ENCODE data around the gene TRIM72.
"Not testable (repeated sequence)": the region's sequence is repeated elsewhere in the genome, so short reads cannot be mapped to it uniquely, and the experiment has no call there.

TRIM72 gene

GRCh38 chr16:31216422-31217135 lies 2.7 kb downstream of the TRIM72 start, which contains the start of gene PYDC1:
Gene PYDC1, minus strand, starts transcription at chr16:31217135. Its CDS starts 107 bp downstream, at chr16:31217028.
- DNase-seq, result no peak

DNA sequence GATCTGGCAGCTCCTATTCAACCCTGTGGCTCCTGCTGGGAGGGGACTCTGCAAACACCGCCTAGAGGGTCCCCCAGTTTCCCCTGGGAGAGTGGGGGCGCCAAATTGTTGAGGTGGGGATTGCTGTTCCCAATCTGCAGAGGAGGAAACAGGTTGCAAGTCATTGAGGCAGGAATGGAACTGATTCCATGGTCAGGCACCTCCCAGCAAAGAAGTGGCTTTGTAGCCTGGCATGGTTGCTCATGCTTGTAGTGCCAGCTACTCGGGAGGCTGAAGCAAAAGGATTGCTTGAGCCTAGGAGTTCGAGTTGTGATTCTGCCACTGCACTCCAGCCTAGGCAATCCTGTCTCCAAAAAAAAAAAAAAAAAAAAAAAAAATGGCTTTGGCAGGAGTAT lies 3.2 kb downstream of the TRIM72 start:
- no peak for DNase-seq

GRCh38 chr16:31219154-31219741 lies 5.3 kb downstream of the TRIM72 start:
- DNase-seq, result no peak

DNA sequence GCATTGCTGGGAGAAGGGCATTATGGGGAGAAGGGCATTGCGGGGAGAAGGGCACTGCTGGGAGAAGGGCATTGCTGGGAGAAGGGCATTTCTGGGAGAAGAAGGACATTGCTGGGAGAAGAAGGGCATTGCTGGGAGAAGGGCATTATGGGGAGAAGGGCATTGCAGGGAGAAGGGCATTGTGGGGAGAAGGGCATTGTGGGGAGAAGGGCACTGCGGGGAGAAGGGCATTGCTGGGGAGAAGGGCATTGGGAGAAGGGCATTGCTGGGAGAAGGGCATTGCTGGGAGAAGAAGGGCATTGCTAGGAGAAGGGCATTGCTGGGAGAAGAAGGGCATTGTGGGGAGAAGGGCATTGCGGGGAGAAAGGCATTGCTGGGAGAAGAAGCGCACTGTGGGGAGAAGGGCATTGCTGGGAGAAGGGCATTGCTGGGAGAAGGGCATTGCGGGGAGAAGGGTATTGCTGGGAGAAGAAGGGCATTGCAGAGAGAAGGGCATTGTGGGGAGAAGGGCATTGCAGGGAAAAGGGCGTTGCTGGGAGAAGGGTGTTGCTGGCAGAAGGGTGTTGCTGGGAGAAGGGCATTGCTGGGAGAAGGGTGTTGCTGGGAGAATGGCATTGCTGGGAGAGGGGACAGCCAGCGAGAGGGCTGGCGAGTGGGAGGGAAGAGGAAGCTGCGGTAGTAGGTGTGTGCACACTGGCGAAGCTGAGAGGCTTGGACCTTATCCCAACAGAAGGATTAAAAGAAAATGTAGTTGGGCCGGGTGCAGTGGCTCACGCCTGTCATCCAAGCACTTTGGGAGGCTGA lies 7.6 kb downstream of the TRIM72 start:
- no peak for DNase-seq

DNA sequence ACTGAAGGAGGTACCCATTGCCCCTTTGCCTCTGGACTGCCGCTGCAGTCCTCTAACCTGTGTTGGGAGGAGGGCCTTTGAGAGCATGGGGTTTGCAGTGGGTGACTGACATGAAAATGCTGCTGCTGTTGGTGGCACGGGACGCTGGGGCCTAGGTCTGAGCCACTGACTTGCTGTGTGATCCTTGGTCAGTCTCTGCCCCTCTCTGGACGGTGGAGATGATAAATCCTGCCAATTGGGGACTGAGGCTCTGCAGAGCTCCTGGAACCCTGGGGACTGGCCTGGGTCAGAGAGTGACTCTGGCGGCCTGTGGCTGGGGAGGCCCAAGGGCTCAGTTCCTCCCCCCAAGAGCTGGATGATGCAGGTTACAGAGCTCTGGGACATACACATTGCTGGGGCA lies 9.1 kb downstream of the TRIM72 start:
- DNase-seq, result no peak

DNA sequence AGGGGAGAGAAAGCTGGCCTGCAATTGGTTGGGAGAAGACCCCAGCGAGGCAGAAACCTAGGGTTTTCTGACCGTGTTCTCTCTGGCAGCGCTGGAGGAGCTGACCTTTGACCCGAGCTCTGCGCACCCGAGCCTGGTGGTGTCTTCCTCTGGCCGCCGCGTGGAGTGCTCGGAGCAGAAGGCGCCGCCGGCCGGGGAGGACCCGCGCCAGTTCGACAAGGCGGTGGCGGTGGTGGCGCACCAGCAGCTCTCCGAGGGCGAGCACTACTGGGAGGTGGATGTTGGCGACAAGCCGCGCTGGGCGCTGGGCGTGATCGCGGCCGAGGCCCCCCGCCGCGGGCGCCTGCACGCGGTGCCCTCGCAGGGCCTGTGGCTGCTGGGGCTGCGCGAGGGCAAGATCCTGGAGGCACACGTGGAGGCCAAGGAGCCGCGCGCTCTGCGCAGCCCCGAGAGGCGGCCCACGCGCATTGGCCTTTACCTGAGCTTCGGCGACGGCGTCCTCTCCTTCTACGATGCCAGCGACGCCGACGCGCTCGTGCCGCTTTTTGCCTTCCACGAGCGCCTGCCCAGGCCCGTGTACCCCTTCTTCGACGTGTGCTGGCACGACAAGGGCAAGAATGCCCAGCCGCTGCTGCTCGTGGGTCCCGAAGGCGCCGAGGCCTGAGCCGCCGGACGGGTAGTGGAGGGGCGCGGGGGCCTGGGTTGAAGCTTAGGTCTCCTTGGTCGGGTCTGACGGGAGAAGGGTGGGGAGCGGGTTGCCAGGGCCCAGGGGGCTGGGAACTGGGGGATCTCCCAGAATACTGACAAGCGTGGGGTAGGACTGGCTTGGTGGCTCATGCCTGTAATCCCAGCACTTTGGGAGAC lies 10.4 kb downstream of the TRIM72 start:
- no peak for DNase-seq

DNA sequence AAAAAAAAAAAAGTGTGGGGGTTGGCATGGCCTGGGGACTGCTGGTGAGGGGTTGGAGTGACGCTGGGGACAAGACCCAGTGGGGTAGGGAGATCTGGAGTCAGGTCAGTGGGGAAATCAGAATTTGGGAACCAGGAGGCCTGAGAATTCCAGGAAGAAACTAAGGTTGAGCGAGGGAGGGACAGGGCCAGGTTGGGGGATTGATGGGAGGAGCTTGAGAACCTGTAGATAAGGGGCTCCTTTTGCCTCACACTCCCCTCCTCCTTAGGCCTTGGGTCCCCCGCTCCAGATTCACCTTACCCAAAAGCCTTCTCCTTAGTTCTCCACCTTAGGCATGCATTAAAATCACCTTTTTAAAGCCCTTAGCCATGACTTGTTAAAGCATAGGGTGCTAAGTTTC lies 11.3 kb downstream of the TRIM72 start:
- DNase-seq, result no peak

DNA sequence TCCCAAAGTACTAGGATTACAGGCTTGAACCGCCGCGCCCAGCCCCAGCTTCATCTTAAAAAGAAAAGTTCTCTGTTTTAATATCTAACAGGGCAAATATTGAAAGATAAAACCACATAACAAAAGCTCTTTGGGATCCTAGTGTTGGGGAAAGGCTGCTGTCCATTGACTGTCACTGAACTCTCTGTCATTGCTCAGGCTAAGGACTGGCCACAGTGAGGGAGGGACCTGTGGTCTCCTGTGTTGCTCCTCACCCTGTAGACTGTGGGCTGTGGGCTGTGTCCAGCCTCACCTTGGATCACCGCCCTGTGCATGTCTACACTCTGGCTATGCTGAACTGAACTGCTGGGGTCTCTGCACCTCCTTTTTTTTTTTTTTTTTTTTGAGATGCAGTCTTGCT lies 14.3 kb downstream of the TRIM72 start:
- DNase-seq, result no peak

DNA sequence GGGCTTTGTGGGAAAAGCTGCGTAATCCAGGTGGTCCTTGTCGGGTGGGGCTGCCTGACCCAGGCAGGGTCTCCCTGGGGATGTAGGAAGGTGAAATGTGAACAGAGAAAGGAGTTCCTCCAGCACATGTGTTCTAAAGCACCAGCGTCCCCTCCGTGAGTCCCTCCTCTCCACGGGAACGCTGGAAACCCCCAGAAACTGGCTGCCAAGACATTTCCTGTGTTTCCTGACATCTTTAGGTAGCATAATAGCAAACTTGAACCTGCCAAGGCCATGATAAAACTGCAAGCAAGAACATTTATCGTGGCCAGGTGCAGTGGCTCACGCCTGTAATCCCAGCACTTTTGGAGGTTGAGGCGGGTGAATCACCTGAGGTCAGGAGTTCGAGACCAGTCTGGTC lies 15.6 kb downstream of the TRIM72 start:
- DNase-seq, result no peak

DNA sequence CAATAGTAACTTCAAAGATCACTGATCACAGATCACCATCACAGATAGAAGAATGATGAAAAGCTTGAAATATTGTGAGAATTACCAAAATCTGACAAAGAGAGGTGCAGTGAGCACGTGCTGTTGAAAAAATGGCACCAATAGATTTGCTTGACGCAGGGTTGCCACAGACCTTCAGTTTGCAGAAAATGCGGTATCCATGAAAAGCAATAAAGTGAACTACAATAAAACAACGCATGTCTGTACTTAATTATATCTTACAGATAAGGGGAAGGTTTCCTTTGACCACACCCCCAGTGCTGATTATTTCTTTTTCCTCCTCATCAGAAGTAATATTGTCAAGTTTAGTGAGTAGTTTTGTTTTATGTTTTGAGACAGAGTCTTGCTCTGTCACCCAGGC lies 24.1 kb downstream of the TRIM72 start:
- no peak for DNase-seq

DNA sequence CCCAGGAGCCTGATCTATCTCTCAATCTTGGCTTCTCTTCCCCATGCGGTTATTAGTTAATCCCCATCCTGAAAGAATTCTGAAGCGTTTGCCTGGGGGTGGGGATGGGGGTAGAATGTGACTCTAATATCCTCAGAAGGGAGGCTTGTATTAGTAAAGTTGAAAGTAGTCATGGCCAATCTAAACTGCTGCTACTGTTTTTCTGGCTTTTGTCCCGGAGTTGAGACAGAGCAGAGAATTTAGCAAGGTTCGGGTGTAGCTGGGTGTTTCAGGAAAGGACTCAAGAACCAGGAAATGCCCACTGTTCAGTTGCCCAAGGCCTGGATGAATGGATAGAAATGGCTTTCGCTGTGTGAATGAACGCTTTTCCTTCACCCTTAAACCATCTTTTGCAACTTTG lies 28.3 kb downstream of the TRIM72 start:
- DNase-seq, result no peak

DNA sequence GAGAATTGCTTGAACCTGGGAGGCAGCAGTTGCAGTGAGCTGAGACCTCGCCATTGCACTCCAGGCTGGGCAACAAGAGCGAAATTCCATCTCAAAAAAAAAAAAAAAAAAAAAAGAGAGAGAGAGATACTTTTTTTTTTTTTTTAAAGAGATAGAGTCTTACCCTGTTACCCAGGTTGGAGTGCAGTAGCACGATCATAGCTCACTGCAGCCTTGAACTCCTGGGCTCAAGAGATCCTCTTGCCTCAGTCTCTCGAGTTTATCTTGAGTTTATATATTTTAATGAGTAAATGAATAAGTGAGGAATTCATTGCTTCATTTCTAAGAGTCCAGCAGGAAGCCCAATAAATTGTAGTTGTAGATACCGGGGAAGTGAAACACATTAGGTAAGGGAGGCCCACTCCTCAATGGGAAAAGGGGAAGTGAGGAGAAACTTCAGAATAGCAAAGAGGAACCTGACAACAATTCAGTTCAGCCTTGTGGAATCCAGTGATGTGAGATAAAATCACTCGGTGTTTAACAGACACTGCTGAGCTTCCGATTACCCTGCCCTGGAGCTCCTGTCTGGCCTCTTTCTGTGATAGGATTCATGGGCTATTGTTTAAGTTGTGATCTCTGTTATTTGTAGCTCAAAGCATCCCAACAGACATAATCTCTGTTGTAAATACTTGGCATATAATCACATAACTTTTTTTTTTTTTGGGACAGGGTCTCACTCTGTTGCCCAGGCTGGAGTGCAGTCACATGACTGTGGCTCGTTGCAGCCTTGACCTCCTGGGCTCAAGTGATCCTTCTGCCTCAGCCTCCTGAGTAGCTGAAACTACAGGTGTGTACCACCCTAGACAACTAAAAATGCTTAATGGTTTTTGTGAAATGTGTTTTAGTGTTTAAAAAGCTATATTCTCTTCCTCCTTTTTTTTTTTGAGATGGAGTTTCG lies 30.1 kb downstream of the TRIM72 start:
- no peak for DNase-seq

DNA sequence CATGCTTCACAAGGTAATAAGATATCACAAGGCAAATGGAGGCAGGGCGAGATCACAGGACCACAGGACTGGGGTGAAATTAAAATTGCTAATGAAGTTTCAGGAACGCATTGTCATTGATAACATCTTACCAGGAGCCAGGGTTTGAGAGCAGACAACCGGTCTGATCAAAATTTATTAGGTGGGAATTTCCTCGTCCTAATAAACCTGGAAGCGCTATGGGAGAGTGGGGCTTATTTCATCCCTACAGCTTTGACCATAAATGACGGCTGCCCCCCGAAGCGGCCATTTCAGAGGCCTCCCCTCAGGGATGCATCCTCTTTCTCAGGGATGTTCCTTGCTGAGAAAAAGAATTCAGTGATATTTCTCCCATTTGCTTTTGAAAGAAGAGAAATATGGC lies 31.7 kb downstream of the TRIM72 start:
- DNase-seq, result not testable (repeated sequence)

- no peak for DNase-seq
These were observed 32.4 kb downstream of the TRIM72 start for GRCh38 chr16:31246296-31246695.

DNA sequence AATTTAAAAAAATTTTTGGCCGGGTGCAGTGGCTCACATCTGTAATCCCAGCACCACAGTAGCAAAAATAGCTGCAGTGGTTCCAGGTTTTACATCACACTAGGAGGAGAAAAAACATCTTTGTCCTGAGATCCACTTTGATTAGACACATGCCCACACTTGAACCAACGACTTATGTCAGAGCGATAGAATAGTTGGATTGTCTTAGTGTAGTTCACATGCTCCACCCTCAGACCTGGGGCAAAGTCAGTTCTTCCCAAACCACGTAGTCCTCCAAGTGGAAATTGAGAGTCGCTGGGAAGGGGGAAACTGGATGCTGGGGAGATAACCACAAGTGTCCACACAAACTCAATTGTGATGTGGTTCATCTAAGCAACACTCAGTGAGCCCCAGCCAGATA lies 34.4 kb downstream of the TRIM72 start:
- DNase-seq, result no peak

GRCh38 chr16:31250782-31251384 lies 37.0 kb downstream of the TRIM72 start:
- DNase-seq, result no peak

DNA sequence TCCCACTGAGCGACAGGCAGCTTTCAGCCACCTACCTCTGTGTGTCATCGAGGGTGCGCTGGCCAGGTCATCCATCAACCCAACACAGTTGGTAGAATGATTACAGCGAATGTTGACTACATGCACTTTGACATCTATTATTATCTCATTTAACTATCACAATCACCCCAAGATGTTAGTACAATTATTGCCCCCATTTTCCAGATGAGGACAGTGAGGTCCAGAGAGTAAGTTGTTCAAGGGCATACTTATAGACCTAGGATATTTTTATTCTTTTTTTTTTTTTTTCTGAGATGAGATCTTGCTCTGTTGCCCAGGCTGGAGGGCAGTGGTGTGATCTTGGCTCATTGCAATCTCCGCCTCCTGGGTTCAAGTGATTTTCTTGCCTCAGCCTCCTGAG lies 37.5 kb downstream of the TRIM72 start:
- DNase-seq, result no peak

DNA sequence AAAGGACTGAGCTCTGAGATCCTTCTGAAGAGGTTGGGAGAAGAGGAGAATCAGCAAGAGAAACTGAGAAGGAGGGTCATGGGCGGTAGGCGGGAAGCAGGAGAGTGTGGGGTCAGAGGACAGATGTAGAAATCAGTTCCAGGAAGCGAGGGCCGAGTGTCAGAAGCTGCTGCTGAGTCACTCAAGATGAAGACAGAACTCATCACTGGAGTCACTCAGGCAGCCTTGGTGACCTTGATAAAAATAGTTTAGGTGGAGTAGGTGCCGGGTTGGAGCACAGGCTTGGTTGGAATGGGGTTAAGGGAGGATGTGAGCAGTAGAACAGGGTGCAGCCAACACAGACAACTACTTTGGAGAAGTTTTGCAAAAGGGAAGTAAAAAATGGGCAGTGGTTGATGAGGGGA lies 39.7 kb downstream of the TRIM72 start:
- no peak for DNase-seq

GRCh38 chr16:31256466-31256865 lies 42.5 kb downstream of the TRIM72 start:
- DNase-seq, result no peak

DNA sequence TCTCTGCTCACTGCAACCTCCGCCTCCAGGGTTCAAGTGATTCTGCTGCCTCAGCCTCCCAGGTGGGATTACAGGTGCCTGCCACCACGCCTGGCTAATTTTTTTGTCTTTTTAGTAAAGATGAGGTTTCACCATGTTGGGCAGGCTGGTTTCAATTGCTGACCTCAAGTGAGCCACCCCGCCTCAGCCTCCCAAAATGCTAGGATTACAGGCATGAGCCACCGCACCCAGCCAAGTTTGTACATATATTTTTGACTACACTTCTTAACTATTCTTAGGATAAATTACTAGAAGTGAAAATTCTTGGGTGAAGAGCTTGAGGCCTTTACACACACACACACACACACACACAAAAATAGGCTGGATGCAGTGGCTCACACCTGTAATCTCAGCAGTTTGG lies 44.4 kb downstream of the TRIM72 start:
- DNase-seq, result no peak

GRCh38 chr16:31260136-31260931 lies 46.4 kb downstream of the TRIM72 start:
- no peak for DNase-seq

Measured in NCI-H187 treated with DMSO at 0.1 percent for 48 hours (cell line).